ENCODE measurements around the gene HDGF.

GRCh38 chr1:156766298-156767100 is 15.0 kb upstream of the HDGF start:
- no peak for TF ChIP-seq CTCF (conservative IDR thresholded peaks at IDR 0.05)
- TF ChIP-seq ZFX (IDR thresholded peaks at IDR 0.05): no peak
